Central memory CD8-positive, alpha-beta T cell (primary cell): ENCODE results near the gene CCDC12.

ENCODE experiments used
- ATAC-seq: fragments of 150-1000 bp; cut with Tn5 transposase; replicated peaks from 2 replicates; pipeline ENCODE4 v1.10.0; 2022; ENCODE audit warnings: mild to moderate bottlenecking, moderate FRiP score, moderate number of reproducible peaks; ENCODE audit not compliant: poor library complexity, severe bottlenecking; ENCODE audit errors: extremely low read depth
- DNase-seq, 2 donors: peaks; one replicate each; pipeline ENCODE4 v3.0.0; 2021; ENCODE audit warnings: low spot score in 2 of 2
- H3K27ac Mint-ChIP-seq: one replicate; pipeline ENCODE4 v1.8.0; 2022; ENCODE audit warnings: low read depth, mild to moderate bottlenecking, moderate library complexity, mixed read lengths
- H3K27me3 Mint-ChIP-seq: one replicate; pipeline ENCODE4 v1.8.0; 2022; ENCODE audit warnings: mixed read lengths
- H3K36me3 Mint-ChIP-seq: one replicate; pipeline ENCODE4 v1.8.0; 2022; ENCODE audit warnings: mild to moderate bottlenecking, moderate library complexity, mixed read lengths; ENCODE audit not compliant: insufficient read depth
- H3K4me1 Mint-ChIP-seq: one replicate; pipeline ENCODE4 v1.8.0; 2022; ENCODE audit warnings: mixed read lengths
- H3K4me3 Mint-ChIP-seq: one replicate; pipeline ENCODE4 v1.8.0; 2022; ENCODE audit warnings: mild to moderate bottlenecking, moderate library complexity, mixed read lengths
- H3K9me3 Mint-ChIP-seq: one replicate; pipeline ENCODE4 v1.8.0; 2022; ENCODE audit warnings: mixed read lengths

CCDC12 gene

GRCh38 chr3:46938118-46938517 is 38.4 kb downstream of the CCDC12 start:
- Mint-ChIP-seq H3K36me3 (peaks cover 41% of the 10 kb centered on the region), H3K4me1 (peaks cover 52% of the 10 kb centered on the region), H3K9me3 (no peaks in the 10 kb centered on the region)

GRCh38 chr3:46936733-46937250 is 39.8 kb downstream of the CCDC12 start:
- H3K4me3 Mint-ChIP-seq = no peak overlapping the region
- no peaks in the 10 kb centered on the region for H3K27me3 Mint-ChIP-seq
- H3K4me1 Mint-ChIP-seq = peaks cover 50% of the 10 kb centered on the region
- H3K27ac Mint-ChIP-seq = peak overlapping the region; percentile 49
- no peaks in the 10 kb centered on the region for H3K9me3 Mint-ChIP-seq
- peaks cover 41% of the 10 kb centered on the region for H3K36me3 Mint-ChIP-seq
- ATAC-seq = no peak
- no peak for DNase-seq

More at GRCh38 chr3:46938118-46938517, 38.4 kb downstream of the CCDC12 start:
- no peak for ATAC-seq
- H3K27ac Mint-ChIP-seq = no peak overlapping the region
- DNase-seq = no peak
- no peak overlapping the region for H3K4me3 Mint-ChIP-seq
- no peaks in the 10 kb centered on the region for H3K27me3 Mint-ChIP-seq

- Mint-ChIP-seq H3K9me3 (no peaks in the 10 kb centered on the region), H3K36me3 (peaks cover 38% of the 10 kb centered on the region), H3K27me3 (no peaks in the 10 kb centered on the region), H3K4me1 (peaks cover 57% of the 10 kb centered on the region), H3K4me3 (no peak overlapping the region), H3K27ac (peak overlapping the region; percentile 49)
- DNase-seq = no peak
- no peak for ATAC-seq
These were observed 40.5 kb downstream of the CCDC12 start for GRCh38 chr3:46935989-46936558.

DNA sequence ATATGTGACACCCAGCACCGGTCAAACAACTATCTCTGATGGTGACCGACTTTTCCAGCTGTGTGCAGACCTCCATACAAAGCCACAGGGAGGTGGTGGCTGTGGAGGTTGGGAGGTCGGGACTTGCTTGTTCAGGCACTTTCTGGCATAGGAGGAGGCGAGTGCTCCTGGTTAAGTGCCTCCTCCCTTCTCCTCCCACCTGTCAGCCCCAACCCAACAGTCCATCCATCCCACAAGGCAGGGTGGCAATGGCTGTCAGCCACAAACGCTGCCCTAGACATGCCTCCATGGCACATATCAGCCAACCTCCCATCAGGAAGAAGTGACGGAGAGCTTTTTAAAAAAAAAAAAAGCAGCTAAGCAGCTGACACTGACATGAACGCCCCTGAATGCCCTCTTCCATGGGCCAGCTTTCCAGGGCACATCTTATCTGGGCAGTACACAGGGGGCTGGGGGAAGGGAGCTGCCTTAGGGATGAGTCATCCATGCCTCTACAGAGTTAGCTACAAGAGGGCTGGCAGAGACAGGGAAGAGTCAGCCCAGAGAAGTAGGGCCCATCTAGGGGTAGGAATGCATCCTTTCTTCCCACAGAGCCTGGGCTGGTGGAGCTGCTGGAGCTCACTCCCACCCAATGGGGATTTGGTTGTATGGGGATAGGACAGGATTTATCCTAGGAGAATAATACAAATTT is 41.2 kb downstream of the CCDC12 start:
- Mint-ChIP-seq H3K27ac (no peak overlapping the region), H3K36me3 (peaks cover 33% of the 10 kb centered on the region), H3K4me1 (peaks cover 59% of the 10 kb centered on the region), H3K27me3 (no peaks in the 10 kb centered on the region), H3K9me3 (no peaks in the 10 kb centered on the region), H3K4me3 (no peak overlapping the region)
- ATAC-seq = no peak
- no peak for DNase-seq

DNA sequence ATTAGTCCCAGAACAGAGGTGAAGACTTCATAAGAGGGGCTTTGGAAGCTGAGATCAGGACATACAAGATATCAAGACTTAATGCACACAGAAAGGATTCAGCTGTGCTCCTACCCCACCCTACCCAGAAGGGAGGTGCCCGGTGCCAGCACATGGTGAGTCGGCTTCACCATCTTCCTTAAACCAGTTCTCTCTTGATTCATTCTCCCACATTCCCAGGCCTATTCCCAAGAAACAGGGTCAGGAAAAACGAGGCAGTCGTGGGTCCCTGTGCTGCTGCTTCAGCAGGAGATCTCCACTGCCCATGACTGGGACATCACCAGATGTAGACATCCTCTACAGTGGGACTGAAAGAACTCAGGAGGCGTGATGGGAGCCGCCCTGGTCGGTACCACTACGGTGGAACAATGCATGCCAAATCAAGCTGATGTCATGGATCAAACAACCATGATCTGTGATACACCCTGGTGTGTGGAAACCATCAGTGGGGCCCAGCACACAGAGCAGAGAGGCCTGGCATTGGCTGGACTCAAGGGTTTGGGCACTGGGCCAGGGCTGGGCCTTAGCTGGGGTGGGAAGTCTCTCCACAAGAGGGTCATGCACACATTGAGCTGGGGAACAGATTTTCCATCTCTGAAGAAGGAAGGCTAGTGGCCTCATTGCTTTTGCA is 41.9 kb downstream of the CCDC12 start:
- ATAC-seq = no peak
- DNase-seq = no peak
- Mint-ChIP-seq H3K27me3 (no peaks in the 10 kb centered on the region), H3K36me3 (peaks cover 29% of the 10 kb centered on the region), H3K4me3 (no peak overlapping the region), H3K4me1 (peaks cover 53% of the 10 kb centered on the region), H3K9me3 (no peaks in the 10 kb centered on the region), H3K27ac (no peak overlapping the region)

- no peak overlapping the region for H3K27ac Mint-ChIP-seq
- peaks cover 26% of the 10 kb centered on the region for H3K36me3 Mint-ChIP-seq
- no peaks in the 10 kb centered on the region for H3K27me3 Mint-ChIP-seq
- DNase-seq = no peak
- H3K4me1 Mint-ChIP-seq = peaks cover 52% of the 10 kb centered on the region
- ATAC-seq = no peak
- H3K4me3 Mint-ChIP-seq = no peak overlapping the region
- peaks cover 2% of the 10 kb centered on the region for H3K9me3 Mint-ChIP-seq
These were observed 42.5 kb downstream of the CCDC12 start for GRCh38 chr3:46934072-46934471.

GRCh38 chr3:46933261-46933660 is 43.3 kb downstream of the CCDC12 start:
- Mint-ChIP-seq H3K27ac (no peak overlapping the region), H3K9me3 (peaks cover 10% of the 10 kb centered on the region), H3K27me3 (no peaks in the 10 kb centered on the region), H3K36me3 (peaks cover 22% of the 10 kb centered on the region), H3K4me3 (no peak overlapping the region), H3K4me1 (peaks cover 55% of the 10 kb centered on the region)
- DNase-seq = no peak
- no peak for ATAC-seq

- H3K9me3 Mint-ChIP-seq = peaks cover 10% of the 10 kb centered on the region
- ATAC-seq = no peak
- DNase-seq = no peak
- H3K27me3 Mint-ChIP-seq = no peaks in the 10 kb centered on the region
- H3K4me1 Mint-ChIP-seq = peaks cover 54% of the 10 kb centered on the region
- peak overlapping the region; percentile 91 for H3K27ac Mint-ChIP-seq
- H3K36me3 Mint-ChIP-seq = peaks cover 24% of the 10 kb centered on the region
- H3K4me3 Mint-ChIP-seq = peak overlapping the region; percentile 42
These were observed 43.9 kb downstream of the CCDC12 start for GRCh38 chr3:46932455-46933225.

- peaks cover 10% of the 10 kb centered on the region for H3K9me3 Mint-ChIP-seq
- peaks cover 21% of the 10 kb centered on the region for H3K36me3 Mint-ChIP-seq
- no peak for DNase-seq
- no peaks in the 10 kb centered on the region for H3K27me3 Mint-ChIP-seq
- peak overlapping the region; percentile 91 for H3K27ac Mint-ChIP-seq
- peak overlapping the region; percentile 42 for H3K4me3 Mint-ChIP-seq
- H3K4me1 Mint-ChIP-seq = peaks cover 60% of the 10 kb centered on the region
- ATAC-seq = peak; percentile 15
These were observed 44.8 kb downstream of the CCDC12 start for GRCh38 chr3:46931631-46932331.

DNA sequence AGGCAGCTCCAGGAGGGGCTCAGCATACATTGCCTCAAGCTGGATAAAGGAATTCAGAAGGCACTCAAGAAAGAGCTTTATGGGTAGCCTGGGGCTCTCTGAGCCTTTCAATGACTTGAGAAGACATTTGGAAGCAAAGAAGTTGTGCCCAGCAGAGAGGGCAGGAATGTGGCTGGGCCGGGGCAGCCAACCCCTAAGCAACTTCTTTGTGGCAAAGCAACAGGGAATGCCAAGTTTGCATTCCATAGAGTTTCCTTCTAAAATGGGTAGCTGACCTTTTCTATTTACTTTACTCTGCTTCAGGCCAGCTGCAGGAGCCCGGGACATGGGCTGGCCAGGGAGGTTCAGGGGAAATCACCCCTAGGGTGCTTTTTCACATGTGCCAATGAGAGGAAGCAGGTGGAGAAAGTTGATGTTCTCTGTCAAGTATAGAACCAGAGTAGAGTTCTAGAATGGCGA is 45.6 kb downstream of the CCDC12 start:
- peaks cover 15% of the 10 kb centered on the region for H3K36me3 Mint-ChIP-seq
- H3K27me3 Mint-ChIP-seq = no peaks in the 10 kb centered on the region
- H3K27ac Mint-ChIP-seq = peak overlapping the region; percentile 91
- ATAC-seq (no peak), DNase-seq (no peak)
- peaks cover 63% of the 10 kb centered on the region for H3K4me1 Mint-ChIP-seq
- H3K9me3 Mint-ChIP-seq = peaks cover 10% of the 10 kb centered on the region
- H3K4me3 Mint-ChIP-seq = peak overlapping the region; percentile 47

DNA sequence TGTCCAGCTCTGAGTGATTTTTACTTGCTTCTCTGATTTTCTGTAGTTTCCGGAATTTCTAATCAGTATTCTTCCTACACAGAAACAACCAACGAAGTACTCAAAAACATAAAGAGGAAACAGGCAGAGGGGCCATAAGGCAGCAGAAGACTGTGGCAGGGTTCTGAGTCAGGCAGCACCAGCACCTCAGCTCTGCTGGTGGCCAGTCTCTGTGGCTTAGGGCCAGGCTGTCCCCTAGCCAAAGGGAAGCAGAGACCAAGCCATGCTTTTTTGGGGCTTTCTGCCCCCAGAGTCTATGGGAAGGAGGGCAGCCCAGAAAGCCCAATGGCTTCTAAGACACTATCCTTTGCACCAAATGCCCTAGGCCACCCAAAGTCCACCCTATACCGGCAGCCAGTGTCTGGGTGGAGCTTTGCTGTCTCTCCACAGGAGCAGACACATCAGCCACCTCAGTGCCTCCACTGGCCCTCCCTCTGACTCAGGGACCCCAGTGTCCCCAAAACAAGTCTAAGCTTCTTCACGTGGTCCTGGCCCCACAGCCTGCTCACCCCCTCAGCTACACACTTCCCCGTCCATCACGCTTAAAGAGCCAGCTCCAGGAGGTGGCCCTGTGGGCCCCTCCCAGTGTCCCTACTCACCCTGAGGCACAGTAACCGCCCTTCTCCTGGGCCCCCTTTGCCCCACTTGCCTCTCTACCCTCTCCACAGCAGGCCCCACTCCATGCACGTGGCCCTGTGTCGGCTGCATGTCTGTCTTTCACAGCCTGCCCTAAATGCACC is 46.2 kb downstream of the CCDC12 start:
- H3K27ac Mint-ChIP-seq = peak overlapping the region; percentile 87
- H3K27me3 Mint-ChIP-seq = no peaks in the 10 kb centered on the region
- peaks cover 18% of the 10 kb centered on the region for H3K36me3 Mint-ChIP-seq
- DNase-seq (no peak), ATAC-seq (no peak)
- peak overlapping the region; percentile 47 for H3K4me3 Mint-ChIP-seq
- H3K4me1 Mint-ChIP-seq = peaks cover 68% of the 10 kb centered on the region
- peaks cover 10% of the 10 kb centered on the region for H3K9me3 Mint-ChIP-seq
